Kidney epithelial cell (primary cell): ENCODE measurements around the gene DPH6. TPM values are rescaled to one million over a fixed set of nuclear protein-coding genes. Genes with fewer than 3 reads are reported as not detected.
"Not testable (repeated sequence)": the region's sequence is repeated elsewhere in the genome, so short reads cannot be mapped to it uniquely, and the experiment has no call there.

Experiments
- DNase-seq: peaks from one replicate; pipeline ENCODE4 v3.0.0-alpha.2; 2010; ENCODE audit warnings: low read depth
- H3K27me3 ChIP-seq: 2 replicates; pipeline ENCODE4 v1.6.0; 2011; ENCODE audit warnings: low read length; ENCODE audit not compliant: control insufficient read depth, insufficient read depth
- H3K36me3 ChIP-seq: 2 replicates; pipeline ENCODE4 v1.5.1; 2011; ENCODE audit warnings: low read length; ENCODE audit not compliant: control insufficient read depth, insufficient read depth
- H3K4me3 ChIP-seq: 2 replicates; pipeline ENCODE4 v1.5.1; 2011; ENCODE audit warnings: low read depth, mild to moderate bottlenecking, control low read depth, low read length
- CTCF ChIP-seq: IDR thresholded peaks from 2 replicates; pipeline ENCODE4 v1.5.1; 2011; ENCODE audit warnings: mild to moderate bottlenecking, moderate library complexity, low read length, control low read depth, inconsistent platforms; ENCODE audit not compliant: insufficient read depth, poor library complexity, severe bottlenecking
- total RNA-seq: library from RNA; depleted of rRNA; stranded (reverse); fragments of >200 nt; gene quantifications from 2 replicates; pipeline ENCODE4 v1.2.3, GENCODE V29; 2015

DPH6 gene
- total RNA-seq, 1 donor from 2014 or later, result 13.5 TPM

- Histone ChIP-seq H3K36me3 (no peaks in the 10 kb centered on the region), H3K27me3 (no peaks in the 10 kb centered on the region), H3K4me3 (no peak overlapping the region)
- TF ChIP-seq CTCF, result no peak
- no peak for DNase-seq
Measured at GRCh38 chr15:35351059-35351458, 194.9 kb downstream of the DPH6 start.

- no peak for DNase-seq
- TF ChIP-seq CTCF, result no peak
- H3K27me3 ChIP-seq, result no peaks in the 10 kb centered on the region
- no peak overlapping the region for H3K4me3 ChIP-seq
- H3K36me3 ChIP-seq, result no peaks in the 10 kb centered on the region
Measured at GRCh38 chr15:35349916-35350315, 196.0 kb downstream of the DPH6 start.

- DNase-seq, result no peak
- no peak for TF ChIP-seq CTCF
Measured at GRCh38 chr15:35330916-35331315, 215.0 kb downstream of the DPH6 start.

GRCh38 chr15:35330048-35330695 is 215.8 kb downstream of the DPH6 start:
- Histone ChIP-seq H3K4me3 (no peak overlapping the region), H3K27me3 (no peaks in the 10 kb centered on the region), H3K36me3 (no peaks in the 10 kb centered on the region)
- DNase-seq, result no peak
- no peak for TF ChIP-seq CTCF

More at GRCh38 chr15:35330916-35331315, 215.0 kb downstream of the DPH6 start:
- Histone ChIP-seq H3K4me3 (no peak overlapping the region), H3K36me3 (no peaks in the 10 kb centered on the region), H3K27me3 (no peaks in the 10 kb centered on the region)

- TF ChIP-seq CTCF, result no peak
- H3K36me3 ChIP-seq, result no peaks in the 10 kb centered on the region
- H3K27me3 ChIP-seq, result no peaks in the 10 kb centered on the region
- H3K4me3 ChIP-seq, result no peak overlapping the region
- no peak for DNase-seq
Measured at GRCh38 chr15:35329521-35329961, 216.4 kb downstream of the DPH6 start.

- H3K27me3 ChIP-seq, DNase-seq, H3K36me3 ChIP-seq, H3K4me3 ChIP-seq: not testable (repeated sequence)
Measured at GRCh38 chr15:35328836-35329235, 217.1 kb downstream of the DPH6 start.
